Activated T-helper 1 cell treated with anti-CD3 and anti-CD28 coated beads, Interleukin-12 subunit alpha, Interleukin-12 subunit beta, Interleukin-2, Interleukin-4 antibody, amounts not matched to agents 30 ng/mL and 10 ng/mL and 1 ng/mL, durations not matched to agents 14 hours and 24 hours and 36 hours (primary cell): Measurements from ENCODE around the gene F13B. TPM values are rescaled to one million over a fixed set of nuclear protein-coding genes. Genes with fewer than 3 reads are reported as not detected.

ENCODE experiments used
- DNase-seq: peaks from one replicate; pipeline ENCODE4 v3.0.0; 2021; ENCODE audit warnings: low spot score
- H3K27ac Mint-ChIP-seq: one replicate; pipeline ENCODE4 v1.8.0; 2021; ENCODE audit warnings: mild to moderate bottlenecking, mixed read lengths
- H3K27me3 Mint-ChIP-seq: one replicate; pipeline ENCODE4 v1.8.0; 2022; ENCODE audit warnings: mild to moderate bottlenecking, moderate library complexity, mixed read lengths; ENCODE audit not compliant: insufficient read depth
- H3K36me3 Mint-ChIP-seq: one replicate; pipeline ENCODE4 v1.8.0; 2021; ENCODE audit warnings: low read depth, mixed read lengths
- H3K4me1 Mint-ChIP-seq: one replicate; pipeline ENCODE4 v1.8.0; 2021; ENCODE audit warnings: low read depth, mixed read lengths
- H3K4me3 Mint-ChIP-seq: one replicate; pipeline ENCODE4 v1.8.0; 2021; ENCODE audit warnings: mild to moderate bottlenecking, moderate library complexity, mixed read lengths
- H3K9me3 Mint-ChIP-seq: one replicate; pipeline ENCODE4 v1.8.0; 2021; ENCODE audit warnings: mixed read lengths
- intact Hi-C: fragments of 100-400 bp; cut with micrococcal nuclease; formaldehyde crosslinking; loops from one replicate; pipeline ENCODE4 v1.15.1; 2024
- total RNA-seq: library from RNA; stranded (reverse); gene quantifications from 2 replicates; pipeline ENCODE4 v1.2.3, GENCODE V29; 2022

Gene F13B
- total RNA-seq, 1 donor from 2014 or later, result not detected

DNA sequence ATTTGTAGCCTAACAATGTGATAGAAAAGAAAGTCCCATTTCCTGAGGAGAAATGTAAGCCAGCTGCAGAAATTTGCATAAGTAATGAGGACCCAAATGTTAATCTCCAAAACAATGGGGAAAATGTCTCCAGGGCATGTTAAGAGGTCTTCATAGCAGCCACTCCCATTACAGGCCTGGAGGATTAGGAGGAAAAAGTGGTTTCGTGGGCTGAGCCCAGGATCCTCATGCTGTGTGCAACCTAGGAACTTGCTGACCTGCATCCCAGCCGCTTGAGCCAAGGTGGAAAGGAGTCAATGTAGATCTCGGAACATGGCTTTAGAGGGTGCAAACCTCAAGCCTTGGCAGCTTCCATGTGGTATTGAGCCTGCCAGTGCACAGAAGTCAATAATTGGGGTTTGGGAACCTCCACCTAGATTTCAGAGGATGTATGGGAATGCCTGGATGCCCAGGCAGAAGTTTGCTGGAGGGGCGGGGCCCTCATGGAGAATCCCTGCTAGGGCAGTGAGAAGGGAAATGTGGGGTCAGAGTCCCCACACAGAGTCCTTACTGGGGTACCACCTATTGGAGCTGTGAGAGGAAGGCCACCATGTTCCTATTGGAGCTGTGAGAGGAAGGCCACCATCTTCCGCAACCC lies 14.2 kb upstream of the F13B start:
- Mint-ChIP-seq H3K36me3 (peaks cover 48% of the 10 kb centered on the region), H3K4me1 (no peaks in the 10 kb centered on the region), H3K27me3 (no peaks in the 10 kb centered on the region)

DNA sequence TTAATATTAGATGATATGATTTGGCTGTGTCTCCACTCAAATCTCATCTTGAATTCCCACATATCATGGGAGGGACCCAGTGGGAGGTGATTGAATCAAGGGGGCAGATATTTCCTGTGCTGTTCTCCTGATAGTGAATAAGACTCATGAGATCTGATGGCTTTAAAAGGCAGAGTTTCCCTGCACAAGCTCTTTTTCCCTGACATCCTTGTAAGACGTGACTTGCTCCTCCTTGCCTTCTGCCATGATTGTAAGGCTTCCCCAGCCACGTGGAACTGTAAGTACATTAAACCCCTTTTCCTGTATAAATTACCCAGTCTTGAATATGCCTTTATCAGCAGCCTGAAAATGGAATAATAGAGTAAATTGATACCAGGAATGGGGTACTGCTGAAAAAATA lies 13.3 kb upstream of the F13B start:
- Mint-ChIP-seq H3K27me3 (no peaks in the 10 kb centered on the region), H3K9me3 (peaks cover 25% of the 10 kb centered on the region), H3K36me3 (peaks cover 42% of the 10 kb centered on the region), H3K27ac (no peak overlapping the region), H3K4me3 (no peak overlapping the region), H3K4me1 (no peaks in the 10 kb centered on the region)
- DNase-seq, result no peak
- intact Hi-C loops, result no loop called here

More for the DNA sequence above, 14.2 kb upstream of the F13B start:
- intact Hi-C loops, result no loop called here
- H3K4me3 Mint-ChIP-seq, result no peak overlapping the region
- DNase-seq, result no peak
- H3K27ac Mint-ChIP-seq, result no peak overlapping the region
- H3K9me3 Mint-ChIP-seq, result peaks cover 26% of the 10 kb centered on the region

DNA sequence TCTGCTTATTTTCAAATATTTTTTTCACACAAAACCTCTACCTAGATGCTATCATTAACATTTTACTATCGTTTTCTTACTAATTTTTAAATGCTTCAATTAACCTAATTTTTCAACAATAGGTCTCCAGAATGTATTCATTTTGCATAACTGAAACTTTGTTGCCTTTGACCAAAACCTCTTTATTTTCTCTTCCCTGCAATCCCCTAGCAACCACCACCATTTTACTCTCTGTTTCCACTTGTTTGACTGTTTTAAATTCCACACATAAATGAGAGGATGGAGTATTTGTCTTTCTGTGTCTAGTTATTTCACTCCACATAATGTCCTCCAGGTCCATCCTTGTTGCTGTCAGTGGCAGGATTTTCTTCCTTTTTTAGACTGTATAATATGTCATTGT lies 9.5 kb upstream of the F13B start:
- peaks cover 15% of the 10 kb centered on the region for H3K9me3 Mint-ChIP-seq
- peaks cover 8% of the 10 kb centered on the region for H3K36me3 Mint-ChIP-seq
- H3K27me3 Mint-ChIP-seq, result peaks cover 9% of the 10 kb centered on the region
- no peak overlapping the region for H3K27ac Mint-ChIP-seq
- no peaks in the 10 kb centered on the region for H3K4me1 Mint-ChIP-seq
- intact Hi-C loops, result no loop called here
- H3K4me3 Mint-ChIP-seq, result no peak overlapping the region
- DNase-seq, result no peak

DNA sequence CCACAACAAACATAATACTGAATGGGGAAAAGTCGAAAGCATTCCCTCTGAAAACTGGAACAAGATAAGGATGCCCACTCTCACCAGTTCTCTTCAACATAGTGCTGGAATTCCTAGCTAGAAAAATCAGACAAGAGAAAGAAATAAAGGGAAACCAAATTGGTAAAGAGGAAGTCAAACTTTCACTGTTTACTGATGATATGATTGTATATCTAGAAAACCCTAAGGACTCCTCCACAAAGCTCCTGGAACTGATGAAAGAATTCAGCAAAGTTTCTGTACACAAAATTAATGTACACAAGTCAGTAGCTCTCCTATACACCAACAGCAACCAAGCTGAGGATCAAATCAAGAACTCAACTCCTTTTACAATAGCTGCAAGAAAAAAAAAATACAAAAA lies 6.9 kb upstream of the F13B start:
- intact Hi-C loops, result no loop called here
- Mint-ChIP-seq H3K27ac (no peak overlapping the region), H3K27me3 (peaks cover 9% of the 10 kb centered on the region), H3K4me3 (no peak overlapping the region), H3K36me3 (no peaks in the 10 kb centered on the region), H3K4me1 (no peaks in the 10 kb centered on the region), H3K9me3 (peaks cover 4% of the 10 kb centered on the region)
- DNase-seq, result no peak

DNA sequence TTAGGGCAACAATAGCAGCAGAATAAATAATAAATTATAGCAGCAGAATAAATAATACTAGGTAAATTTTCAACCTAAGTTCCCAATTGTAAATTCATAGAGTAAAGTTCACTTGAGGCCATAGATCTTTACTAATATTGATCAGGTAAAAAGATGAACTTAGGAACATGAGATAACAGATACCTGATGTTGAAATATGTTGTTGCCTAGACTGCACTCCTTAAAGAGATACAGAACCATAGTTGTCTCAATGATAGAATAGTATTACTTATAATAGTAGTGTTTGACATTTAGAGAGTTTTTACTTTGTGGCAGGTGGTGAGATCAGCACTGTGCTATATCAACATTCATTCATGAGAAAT lies 378 bp upstream of the F13B start:
- no peak for DNase-seq
- H3K36me3 Mint-ChIP-seq, result no peaks in the 10 kb centered on the region
- H3K27me3 Mint-ChIP-seq, result peaks cover 5% of the 10 kb centered on the region
- intact Hi-C loops, result no loop called here
- H3K4me3 Mint-ChIP-seq, result no peak overlapping the region
- no peaks in the 10 kb centered on the region for H3K9me3 Mint-ChIP-seq
- no peak overlapping the region for H3K27ac Mint-ChIP-seq
- no peaks in the 10 kb centered on the region for H3K4me1 Mint-ChIP-seq

DNA sequence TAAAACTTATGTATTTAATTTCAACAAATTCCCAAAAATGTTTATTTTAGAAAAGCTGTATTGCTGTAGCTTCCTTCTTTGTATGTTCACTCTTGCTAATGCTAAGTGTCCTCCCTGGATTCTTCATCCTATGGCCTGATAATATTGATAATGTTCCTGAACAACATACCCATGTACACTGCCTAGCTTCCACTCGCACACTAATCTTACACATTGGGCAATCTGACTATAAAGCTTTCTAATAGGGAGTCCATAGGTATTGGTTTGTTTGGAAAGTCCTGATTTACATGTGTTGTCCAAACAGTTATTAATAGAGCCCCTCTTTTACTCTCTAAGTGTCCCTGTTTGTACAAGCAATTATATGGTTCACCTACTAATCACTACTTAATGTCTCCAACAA lies 783 bp downstream of the F13B start:
- no peak overlapping the region for H3K27ac Mint-ChIP-seq
- H3K4me1 Mint-ChIP-seq, result no peaks in the 10 kb centered on the region
- H3K9me3 Mint-ChIP-seq, result no peaks in the 10 kb centered on the region
- no peaks in the 10 kb centered on the region for H3K36me3 Mint-ChIP-seq
- H3K4me3 Mint-ChIP-seq, result no peak overlapping the region
- DNase-seq, result no peak
- H3K27me3 Mint-ChIP-seq, result peaks cover 5% of the 10 kb centered on the region
- intact Hi-C loops, result no loop called here

DNA sequence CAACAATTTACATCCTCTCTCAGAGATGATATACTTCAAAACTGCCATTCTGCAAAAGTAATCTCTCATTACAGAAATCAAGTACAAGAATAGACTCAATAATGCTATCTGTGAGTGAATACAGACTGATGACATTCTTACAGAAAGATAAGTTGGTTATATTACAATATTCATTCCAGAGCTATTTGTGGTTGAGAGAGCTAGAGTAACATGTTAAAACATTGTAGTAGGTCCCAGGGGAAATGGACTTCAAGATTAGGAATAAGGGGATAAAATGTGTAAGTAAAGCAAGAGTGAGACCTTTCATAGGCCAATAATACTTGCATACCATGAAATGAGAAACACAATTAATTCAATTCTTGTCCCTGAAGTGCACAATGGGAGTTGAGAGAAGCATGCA lies 1.5 kb downstream of the F13B start:
- H3K4me1 Mint-ChIP-seq, result no peaks in the 10 kb centered on the region
- no peak overlapping the region for H3K4me3 Mint-ChIP-seq
- no peaks in the 10 kb centered on the region for H3K36me3 Mint-ChIP-seq
- DNase-seq, result no peak
- no peak overlapping the region for H3K27ac Mint-ChIP-seq
- H3K27me3 Mint-ChIP-seq, result peaks cover 5% of the 10 kb centered on the region
- no peaks in the 10 kb centered on the region for H3K9me3 Mint-ChIP-seq
- intact Hi-C loops, result no loop called here

DNA sequence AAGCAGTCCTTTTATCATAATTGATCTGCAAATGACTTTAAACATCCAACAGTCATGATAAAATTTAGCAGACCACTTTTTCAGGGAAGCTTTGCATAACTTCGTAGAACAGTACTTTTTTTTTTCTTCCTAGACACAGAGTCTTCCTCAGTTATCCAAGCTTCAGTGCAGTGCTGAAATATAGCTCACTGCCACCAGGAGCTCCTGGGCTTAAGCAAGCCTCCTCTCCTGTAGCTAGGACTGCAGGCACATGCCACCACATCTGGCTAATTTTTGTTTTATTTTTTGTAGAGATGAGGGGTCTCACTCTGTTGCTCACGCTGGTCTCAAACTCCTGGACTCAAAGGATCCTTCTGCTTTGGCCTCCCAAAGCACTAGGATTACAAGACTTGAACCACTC lies 3.8 kb downstream of the F13B start:
- Mint-ChIP-seq H3K9me3 (no peaks in the 10 kb centered on the region), H3K27ac (no peak overlapping the region), H3K4me1 (no peaks in the 10 kb centered on the region), H3K27me3 (peaks cover 5% of the 10 kb centered on the region), H3K36me3 (no peaks in the 10 kb centered on the region), H3K4me3 (no peak overlapping the region)
- DNase-seq, result no peak
- intact Hi-C loops, result no loop called here

DNA sequence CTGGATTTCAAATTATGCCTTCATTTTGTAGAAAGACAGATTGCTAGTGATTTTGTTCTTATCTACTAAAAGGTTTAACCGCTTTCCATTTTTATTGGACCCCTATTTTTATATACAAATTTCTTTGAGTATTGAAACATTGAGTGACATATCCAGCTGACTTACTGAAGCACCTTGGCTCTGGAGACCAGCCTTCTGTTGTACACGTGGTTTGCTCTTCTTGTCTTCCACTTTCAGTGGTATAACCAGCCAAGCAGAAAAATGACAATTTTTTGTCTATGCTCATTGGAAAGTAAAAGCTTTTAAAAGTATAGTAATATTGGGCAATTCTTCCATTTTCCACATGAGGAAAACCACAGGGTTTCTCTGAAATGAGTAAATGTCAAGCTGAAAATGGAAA lies 4.4 kb downstream of the F13B start:
- no peak for DNase-seq
- Mint-ChIP-seq H3K27me3 (peaks cover 5% of the 10 kb centered on the region), H3K4me1 (no peaks in the 10 kb centered on the region), H3K27ac (no peak overlapping the region), H3K4me3 (no peak overlapping the region), H3K36me3 (no peaks in the 10 kb centered on the region), H3K9me3 (no peaks in the 10 kb centered on the region)
- intact Hi-C loops, result no loop called here

DNA sequence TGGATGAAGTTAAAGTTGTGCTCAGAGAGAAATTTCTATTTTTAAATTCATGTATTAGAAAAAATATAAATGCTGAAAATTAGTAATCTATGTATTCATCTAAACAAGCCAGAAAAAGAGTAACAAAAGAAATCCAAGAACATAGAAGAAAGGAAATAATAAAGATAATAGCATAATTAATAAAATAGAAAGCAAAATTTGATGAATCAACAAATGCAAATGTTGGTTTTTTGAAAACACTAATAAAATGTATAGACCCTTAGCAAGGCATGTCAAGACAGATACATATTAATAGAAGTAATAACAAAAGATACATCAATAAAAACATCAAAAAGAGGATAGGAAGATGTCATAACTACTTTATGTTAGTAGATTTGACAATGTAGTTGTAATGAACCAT lies 18.0 kb downstream of the F13B start:
- H3K36me3 Mint-ChIP-seq, result no peaks in the 10 kb centered on the region
- no peaks in the 10 kb centered on the region for H3K4me1 Mint-ChIP-seq
- no peaks in the 10 kb centered on the region for H3K9me3 Mint-ChIP-seq
- no peak for DNase-seq
- intact Hi-C loops, result no loop called here
- H3K27ac Mint-ChIP-seq, result no peak overlapping the region
- no peak overlapping the region for H3K4me3 Mint-ChIP-seq
- H3K27me3 Mint-ChIP-seq, result no peaks in the 10 kb centered on the region

DNA sequence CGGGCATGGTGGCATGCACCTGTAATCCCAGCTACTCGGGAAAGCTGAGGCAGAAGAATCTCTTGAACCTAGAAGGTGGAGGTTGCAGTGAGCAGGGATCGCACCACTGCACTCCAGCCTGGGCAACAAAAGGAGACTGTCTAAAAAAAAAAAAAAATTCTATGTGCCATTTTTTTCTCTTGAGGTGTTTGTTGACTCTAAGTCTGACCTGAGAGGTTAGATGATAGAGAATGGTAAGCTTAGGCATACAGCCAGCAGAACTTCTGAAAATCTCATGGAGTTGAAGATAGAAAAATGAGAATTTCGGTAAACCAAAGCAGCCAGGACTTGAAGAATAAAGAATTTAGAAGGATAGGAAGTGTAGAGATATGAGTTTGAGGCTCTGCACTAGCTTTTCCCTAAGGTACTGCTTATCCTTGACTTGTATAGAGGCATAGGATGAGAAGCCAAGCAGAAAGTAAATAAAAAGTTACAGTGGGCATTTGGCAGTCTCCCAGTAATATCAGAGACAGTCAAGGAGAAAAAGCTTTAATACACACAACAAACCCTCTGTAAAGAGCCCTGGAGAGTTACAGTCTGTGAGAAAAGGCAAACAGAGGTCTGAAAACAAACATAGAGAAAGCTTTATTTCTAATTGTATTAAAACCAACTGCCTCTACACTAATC lies 24.3 kb downstream of the F13B start:
- H3K27me3 Mint-ChIP-seq, result no peaks in the 10 kb centered on the region
- H3K4me3 Mint-ChIP-seq, result no peak overlapping the region
- H3K36me3 Mint-ChIP-seq, result no peaks in the 10 kb centered on the region
- H3K9me3 Mint-ChIP-seq, result no peaks in the 10 kb centered on the region
- no peak for DNase-seq
- no peaks in the 10 kb centered on the region for H3K4me1 Mint-ChIP-seq
- intact Hi-C loops, result no loop called here
- no peak overlapping the region for H3K27ac Mint-ChIP-seq

DNA sequence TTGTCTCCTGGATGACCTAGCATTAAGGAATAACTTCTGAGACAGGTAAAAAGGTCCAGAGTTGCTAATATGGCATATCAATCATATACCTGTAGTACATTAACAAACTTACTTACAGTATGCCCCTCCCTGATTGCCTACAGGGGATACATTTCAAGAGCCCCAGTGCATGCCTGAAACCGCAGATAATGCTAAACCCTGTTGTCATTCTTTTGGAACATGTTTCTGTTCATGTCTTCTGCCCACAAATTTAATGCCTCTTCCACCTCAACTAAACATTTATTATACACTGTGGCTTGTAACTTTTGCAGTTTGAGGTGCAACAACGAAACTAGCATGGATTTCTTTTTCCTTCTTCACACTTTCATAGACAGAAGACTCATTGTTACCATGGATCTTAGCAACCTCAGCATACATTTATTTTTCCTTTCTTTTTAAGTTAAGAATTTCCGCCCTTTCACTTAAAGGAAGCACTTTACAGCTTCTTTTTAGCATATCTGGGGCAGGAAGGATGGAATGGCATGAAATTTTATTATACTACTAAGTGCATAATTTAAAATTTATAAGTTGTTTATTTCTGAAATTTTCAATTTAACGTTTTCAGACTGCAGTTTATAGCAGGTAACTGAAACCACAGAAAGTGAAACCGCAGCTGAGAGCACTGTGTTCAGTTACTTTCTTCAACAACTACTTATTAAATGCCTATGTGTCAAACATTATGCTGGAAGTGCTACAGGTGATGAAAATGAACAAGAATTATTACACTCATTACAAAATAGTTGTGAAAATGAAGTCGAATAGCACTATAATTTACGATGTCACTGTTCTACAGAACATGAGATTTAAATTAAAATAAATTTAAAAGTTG lies 25.3 kb downstream of the F13B start:
- Mint-ChIP-seq H3K36me3 (no peaks in the 10 kb centered on the region), H3K4me1 (no peaks in the 10 kb centered on the region), H3K4me3 (no peak overlapping the region), H3K27me3 (no peaks in the 10 kb centered on the region), H3K9me3 (no peaks in the 10 kb centered on the region), H3K27ac (no peak overlapping the region)
- no peak for DNase-seq
- intact Hi-C loops, result no loop called here

DNA sequence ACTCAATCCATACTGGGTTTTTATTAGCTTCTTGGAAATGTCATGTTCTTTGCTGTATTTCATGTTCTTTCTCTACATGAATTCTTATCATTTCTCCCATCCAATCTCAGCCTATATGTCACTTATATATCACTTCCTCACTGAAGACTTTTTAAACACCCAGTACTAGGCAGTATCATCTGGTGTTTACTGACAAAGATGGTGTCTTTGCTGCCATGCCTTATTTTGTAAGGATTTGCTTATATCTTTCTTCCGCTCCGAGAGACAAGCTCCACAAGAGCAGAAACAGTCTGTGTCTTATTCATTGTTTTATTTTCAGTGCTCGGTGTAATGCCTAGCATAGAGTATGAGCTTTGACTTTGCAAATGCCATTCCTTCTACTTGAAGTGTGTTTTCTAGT lies 30.2 kb downstream of the F13B start:
- no peak overlapping the region for H3K4me3 Mint-ChIP-seq

More for the DNA sequence above, 30.2 kb downstream of the F13B start:
- Mint-ChIP-seq H3K9me3 (no peaks in the 10 kb centered on the region), H3K27ac (no peak overlapping the region), H3K27me3 (no peaks in the 10 kb centered on the region), H3K36me3 (no peaks in the 10 kb centered on the region), H3K4me1 (no peaks in the 10 kb centered on the region)
- no peak for DNase-seq
- intact Hi-C loops, result no loop called here
